Right lobe of liver (tissue), 4 donors: ENCODE results near the gene PKD1.

Source experiments
- POLR2A ChIP-seq: fragments of 450-650 bp; IDR thresholded peaks from one replicate; pipeline ENCODE4 v1.6.1; 2017; ENCODE audit warnings: antibody characterized with exemption, mild to moderate bottlenecking
- TF ChIP-seq, protein P1 (sequence below), 4 donors: fragments of 200-600 bp in 3 of 4; fragments of 450-650 bp in 1 of 4; IDR thresholded peaks; one replicate each; pipeline versions ENCODE4 v1.5.1 to v1.8.0; 2016 to 2022; ENCODE audit warnings: antibody characterized with exemption in 4 of 4, mild to moderate bottlenecking in 2 of 4
- donor health status: DM: no; HTN: no; CAD: no.
- donor health status: DM: no; HTN: no; CAD: no.
- donor health status: DM: no; HTN: yes; CAD: no.

DNA sequence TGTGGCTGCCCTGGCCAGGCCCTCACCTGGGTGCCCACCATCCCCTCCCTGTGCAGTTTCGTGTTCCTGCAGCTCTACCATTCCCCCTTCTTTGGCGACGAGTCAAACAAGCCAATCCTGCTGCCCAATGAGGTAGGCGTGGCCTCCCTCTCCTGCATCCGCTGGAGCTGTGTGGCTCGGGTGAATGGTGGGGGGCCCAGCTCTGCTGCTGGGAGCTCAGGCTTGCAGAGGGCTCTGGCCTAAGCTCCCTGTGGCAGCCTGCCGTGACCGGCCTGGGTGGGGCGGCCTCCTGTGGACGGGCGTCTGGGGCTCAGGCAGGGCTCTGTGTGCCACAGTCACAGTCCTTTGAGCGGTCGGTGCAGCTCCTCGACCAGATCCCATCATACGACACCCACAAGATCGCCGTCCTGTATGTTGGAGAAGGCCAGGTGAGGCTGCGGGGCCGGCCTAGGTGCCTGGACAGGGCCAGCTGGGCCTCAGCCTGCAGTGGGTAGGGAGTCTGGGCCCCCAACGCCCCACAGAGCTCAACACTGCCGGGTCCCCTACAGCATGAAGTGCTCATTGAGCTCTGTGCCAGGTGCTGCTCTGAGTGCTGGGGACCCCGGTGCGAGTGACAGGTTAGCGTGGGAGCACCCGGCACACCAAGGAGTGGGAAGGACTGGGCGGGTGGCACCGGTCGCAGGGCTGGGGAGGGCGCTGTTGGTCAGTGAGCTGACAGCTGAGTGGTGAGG, 50.6 kb downstream of the PKD1 start:
- TF ChIP-seq, protein P1, sequence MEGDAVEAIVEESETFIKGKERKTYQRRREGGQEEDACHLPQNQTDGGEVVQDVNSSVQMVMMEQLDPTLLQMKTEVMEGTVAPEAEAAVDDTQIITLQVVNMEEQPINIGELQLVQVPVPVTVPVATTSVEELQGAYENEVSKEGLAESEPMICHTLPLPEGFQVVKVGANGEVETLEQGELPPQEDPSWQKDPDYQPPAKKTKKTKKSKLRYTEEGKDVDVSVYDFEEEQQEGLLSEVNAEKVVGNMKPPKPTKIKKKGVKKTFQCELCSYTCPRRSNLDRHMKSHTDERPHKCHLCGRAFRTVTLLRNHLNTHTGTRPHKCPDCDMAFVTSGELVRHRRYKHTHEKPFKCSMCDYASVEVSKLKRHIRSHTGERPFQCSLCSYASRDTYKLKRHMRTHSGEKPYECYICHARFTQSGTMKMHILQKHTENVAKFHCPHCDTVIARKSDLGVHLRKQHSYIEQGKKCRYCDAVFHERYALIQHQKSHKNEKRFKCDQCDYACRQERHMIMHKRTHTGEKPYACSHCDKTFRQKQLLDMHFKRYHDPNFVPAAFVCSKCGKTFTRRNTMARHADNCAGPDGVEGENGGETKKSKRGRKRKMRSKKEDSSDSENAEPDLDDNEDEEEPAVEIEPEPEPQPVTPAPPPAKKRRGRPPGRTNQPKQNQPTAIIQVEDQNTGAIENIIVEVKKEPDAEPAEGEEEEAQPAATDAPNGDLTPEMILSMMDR (IDR thresholded peaks at IDR 0.05), result no peak
- TF ChIP-seq POLR2A, result no peak
